Ascending aorta (tissue), 2 donors: ENCODE measurements around the gene SAMMSON. TPM values are rescaled to one million over a fixed set of nuclear protein-coding genes. Genes with fewer than 3 reads are reported as not detected.
A peak's percentile ranks its signal among the peaks of the same experiment; 100 is the strongest.

ENCODE experiments used
- DNase-seq, 2 donors: peaks; one replicate each; pipeline ENCODE4 v3.0.0-alpha.2; 2019; ENCODE audit warnings: low spot score in 2 of 2
- H3K27ac ChIP-seq, 2 donors: fragments of 200-600 bp; sonication (generic); one replicate each; pipeline ENCODE4 v1.5.1; 2016 to 2017; ENCODE audit warnings: mild to moderate bottlenecking in 1 of 2
- H3K27me3 ChIP-seq: fragments of 200-600 bp; sonication (generic); one replicate; pipeline ENCODE4 v1.5.1; 2017
- H3K36me3 ChIP-seq, 2 donors: fragments of 200-600 bp; sonication (generic); one replicate each; pipeline ENCODE4 v1.5.1; 2016
- H3K4me1 ChIP-seq, 2 donors: fragments of 200-600 bp; sonication (generic); one replicate each; pipeline ENCODE4 v1.5.1; 2016 to 2017; ENCODE audit warnings: mild to moderate bottlenecking in 1 of 2
- H3K4me3 ChIP-seq, 2 donors: fragments of 200-600 bp; sonication (generic); one replicate each; pipeline ENCODE4 v1.5.1; 2016 to 2017; ENCODE audit warnings: mild to moderate bottlenecking in 1 of 2
- H3K9me3 ChIP-seq, 2 donors: fragments of 200-600 bp; sonication (generic); one replicate each; pipeline ENCODE4 v1.5.1; 2016
- CTCF ChIP-seq, 3 experiments: fragments of 200-600 bp in 2 of 3; fragments of 450-650 bp in 1 of 3; sonication (generic) in 2 of 3; IDR thresholded peaks; one replicate each; pipeline ENCODE4 v1.5.1; 2016 to 2019; ENCODE audit warnings: antibody characterized with exemption in 3 of 3, mild to moderate bottlenecking in 1 of 3, moderate library complexity in 1 of 3
- intact Hi-C: fragments of 100-400 bp; cut with DNase I; formaldehyde crosslinking; loops from one replicate; pipeline ENCODE4 v1.15.1; 2023
- total RNA-seq: library from RNA; depleted of rRNA; stranded (reverse); fragments of >200 nt; gene quantifications from one replicate; pipeline ENCODE4 v1.1.0, GENCODE V29; 2016

Gene SAMMSON
- total RNA-seq, 1 donor from 2014 or later = 2.2 TPM

DNA sequence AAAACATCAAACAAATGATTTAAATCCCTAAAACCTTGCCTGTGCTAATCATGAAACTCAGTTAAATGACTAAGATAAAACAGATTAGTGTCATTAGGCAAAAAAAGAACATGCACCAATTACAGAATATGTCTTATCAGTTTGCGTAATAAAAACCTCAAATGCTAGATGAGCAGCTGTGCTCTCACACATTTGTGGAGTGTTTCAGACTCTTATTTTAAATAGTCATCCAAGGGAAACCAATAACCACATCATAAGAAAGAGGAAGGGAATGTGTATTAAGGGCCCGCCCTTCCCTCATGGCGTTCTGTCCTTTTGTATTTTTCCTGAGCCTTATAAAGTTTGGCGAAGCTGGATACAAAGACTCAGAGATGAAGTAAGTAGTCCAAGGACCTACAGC lies 6.6 kb downstream of the SAMMSON start:
- H3K9me3 ChIP-seq = peaks cover 0 to 3% of the 10 kb centered on the region in 2 donors
- no peak overlapping the region for H3K27ac ChIP-seq
- intact Hi-C loops = no loop called here
- DNase-seq = no peak
- no peaks in the 10 kb centered on the region for H3K27me3 ChIP-seq
- peaks cover 0 to 4% of the 10 kb centered on the region in 2 donors for H3K4me1 ChIP-seq
- no peaks in the 10 kb centered on the region for H3K36me3 ChIP-seq
- no peak overlapping the region for H3K4me3 ChIP-seq
- no peak for TF ChIP-seq CTCF (IDR thresholded peaks at IDR 0.05)

DNA sequence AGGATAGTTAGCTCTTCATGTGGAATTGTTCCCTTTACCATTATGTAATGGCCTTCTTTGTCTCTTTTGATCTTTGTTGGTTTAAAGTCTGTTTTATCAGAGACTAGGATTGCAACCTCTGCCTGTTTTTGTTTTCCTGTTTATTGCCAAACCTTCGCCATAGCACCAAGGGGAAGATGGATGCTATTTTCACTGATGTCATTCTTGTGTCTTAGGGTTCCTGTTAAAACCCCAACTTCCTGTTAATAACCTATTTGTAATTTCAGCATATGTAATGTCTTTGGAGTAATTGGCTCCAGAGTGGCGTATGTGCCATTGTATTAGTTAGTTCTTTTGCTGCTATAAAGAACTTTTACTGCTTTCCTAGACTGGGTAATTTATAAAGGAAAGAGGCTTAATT lies 10.8 kb downstream of the SAMMSON start:
- DNase-seq = no peak
- intact Hi-C loops = no loop called here
- Histone ChIP-seq H3K9me3 (peaks cover 0 to 4% of the 10 kb centered on the region in 2 donors), H3K4me3 (no peak overlapping the region), H3K27ac (peak overlapping the region in 1 of 2 donors; percentile 76), H3K4me1 (peaks cover 0 to 24% of the 10 kb centered on the region in 2 donors), H3K36me3 (no peaks in the 10 kb centered on the region), H3K27me3 (no peaks in the 10 kb centered on the region)
- TF ChIP-seq CTCF (IDR thresholded peaks at IDR 0.05) = no peak

DNA sequence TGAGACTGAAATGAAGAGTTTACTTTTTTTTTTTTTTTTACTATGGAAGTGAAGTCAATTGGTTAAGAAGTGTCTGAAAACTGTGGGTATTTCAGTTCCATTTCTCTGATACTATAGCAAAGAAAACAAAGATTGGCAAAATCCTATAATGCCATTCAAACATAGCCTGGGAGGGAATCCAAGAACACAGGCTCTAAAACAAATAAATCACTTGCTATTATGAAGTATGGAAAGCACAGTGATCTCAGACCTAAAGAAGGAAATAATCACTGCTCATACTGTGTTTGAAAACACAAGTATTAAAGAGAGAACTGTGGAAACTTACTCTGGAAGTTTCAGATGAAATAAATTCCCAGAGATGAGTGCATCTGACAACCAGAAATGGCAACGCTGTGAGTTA lies 12.0 kb downstream of the SAMMSON start:
- Histone ChIP-seq H3K36me3 (no peaks in the 10 kb centered on the region), H3K27ac (peak overlapping the region; percentile 76 to 83), H3K27me3 (no peaks in the 10 kb centered on the region), H3K4me1 (peaks cover 0 to 24% of the 10 kb centered on the region in 2 donors), H3K4me3 (no peak overlapping the region), H3K9me3 (peaks cover 0 to 4% of the 10 kb centered on the region in 2 donors)
- DNase-seq = no peak
- intact Hi-C loops = no loop called here
- TF ChIP-seq CTCF (IDR thresholded peaks at IDR 0.05) = no peak

DNA sequence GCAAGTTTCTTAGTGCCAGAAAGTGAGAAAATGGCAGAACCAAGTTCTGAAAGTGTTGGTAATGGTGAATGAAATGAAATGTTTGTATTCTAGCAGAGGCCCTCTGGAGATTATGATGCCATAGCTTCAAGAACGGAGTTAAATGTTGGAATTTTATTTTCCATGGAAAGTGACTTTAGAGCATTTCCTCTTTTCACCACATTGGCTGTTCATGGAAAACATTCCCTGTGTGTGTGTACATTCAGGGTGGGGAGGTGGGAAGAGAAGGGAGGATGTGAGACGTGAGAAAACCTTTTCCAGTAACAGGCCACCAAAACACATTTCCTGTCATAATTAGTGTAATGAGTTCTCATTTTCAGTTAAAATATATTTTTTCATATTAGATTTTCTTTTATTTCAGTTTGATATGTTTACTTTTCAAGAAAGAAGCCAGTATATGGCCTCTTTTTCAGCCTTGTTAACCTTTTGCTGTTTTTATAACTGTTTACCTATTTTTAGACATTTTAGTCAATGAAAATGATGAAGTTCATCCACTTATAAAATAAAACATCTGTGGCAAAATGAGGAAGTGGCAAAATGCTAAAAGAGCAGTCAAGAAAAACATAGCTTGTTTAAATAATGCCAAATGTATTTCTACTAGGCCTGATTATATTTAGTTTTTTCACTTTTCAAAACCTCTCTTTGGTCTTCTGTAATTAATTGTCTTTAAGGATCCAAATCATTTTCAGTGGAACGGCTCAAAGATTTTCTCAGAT lies 21.6 kb downstream of the SAMMSON start:
- Histone ChIP-seq H3K36me3 (no peaks in the 10 kb centered on the region), H3K27me3 (no peaks in the 10 kb centered on the region), H3K4me3 (no peak overlapping the region), H3K9me3 (no peaks in the 10 kb centered on the region), H3K4me1 (peaks cover 6 to 18% of the 10 kb centered on the region in 2 donors), H3K27ac (peak overlapping the region; percentile 69)
- intact Hi-C loops = no loop called here
- TF ChIP-seq CTCF (IDR thresholded peaks at IDR 0.05) = no peak
- no peak for DNase-seq

DNA sequence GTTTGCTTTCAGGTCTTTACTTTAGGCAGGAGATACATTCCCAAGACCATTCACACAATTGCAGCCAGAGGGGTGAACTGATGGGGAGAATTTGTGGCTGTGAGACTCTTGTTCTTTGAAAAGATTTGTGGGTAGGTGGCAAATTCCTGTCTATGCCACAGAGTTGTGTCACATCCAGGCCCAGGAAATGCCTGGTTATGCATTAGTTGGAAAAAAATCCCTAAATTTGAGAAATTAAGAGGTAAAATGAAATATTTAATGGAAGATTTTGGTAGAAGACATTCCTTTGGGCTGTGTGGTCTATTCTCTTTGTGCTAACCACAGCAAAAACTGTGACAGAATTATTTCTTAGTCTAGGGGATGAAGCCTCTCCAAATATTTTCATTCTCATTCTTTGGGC lies 28.8 kb downstream of the SAMMSON start:
- Histone ChIP-seq H3K27ac (no peak overlapping the region), H3K4me1 (no peaks in the 10 kb centered on the region), H3K4me3 (no peak overlapping the region), H3K36me3 (no peaks in the 10 kb centered on the region), H3K9me3 (no peaks in the 10 kb centered on the region), H3K27me3 (no peaks in the 10 kb centered on the region)
- intact Hi-C loops = no loop called here
- TF ChIP-seq CTCF (IDR thresholded peaks at IDR 0.05) = no peak
- no peak for DNase-seq
